GM18519 (cell line): ENCODE data around the gene MRFAP1.
"Not testable (repeated sequence)": the region's sequence is repeated elsewhere in the genome, so short reads cannot be mapped to it uniquely, and the experiment has no call there.

Experiments
- ATAC-seq: cut with Tn5 transposase; IDR thresholded peaks from one replicate; pipeline ENCODE4 v1.9.1; 2021; ENCODE audit warnings: mild to moderate bottlenecking, moderate library complexity; ENCODE audit not compliant: unreplicated experiment, low FRiP score

The MRFAP1 gene

DNA sequence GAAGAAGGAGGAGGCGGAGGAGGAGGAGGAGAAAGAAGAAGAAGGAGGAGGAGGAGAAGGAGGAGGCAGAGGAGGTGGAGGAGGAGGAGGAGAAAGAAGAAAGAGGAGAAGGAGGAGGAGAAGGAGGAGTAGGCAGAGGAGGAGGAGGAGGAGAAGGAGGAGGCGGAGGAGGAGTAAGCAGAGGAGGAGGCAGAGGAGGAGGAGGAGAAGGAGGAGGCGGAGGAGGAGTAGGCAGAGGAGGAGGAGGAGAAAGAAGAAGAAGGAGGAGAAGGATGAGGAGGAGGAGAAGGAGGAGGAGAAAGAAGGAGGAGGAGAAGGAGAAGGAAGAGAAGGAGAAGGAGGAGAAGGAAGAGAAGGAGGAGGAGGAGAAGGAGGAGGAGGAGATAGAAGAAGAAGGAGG lies 19.9 kb downstream of the MRFAP1 start:
- no peak for ATAC-seq

DNA sequence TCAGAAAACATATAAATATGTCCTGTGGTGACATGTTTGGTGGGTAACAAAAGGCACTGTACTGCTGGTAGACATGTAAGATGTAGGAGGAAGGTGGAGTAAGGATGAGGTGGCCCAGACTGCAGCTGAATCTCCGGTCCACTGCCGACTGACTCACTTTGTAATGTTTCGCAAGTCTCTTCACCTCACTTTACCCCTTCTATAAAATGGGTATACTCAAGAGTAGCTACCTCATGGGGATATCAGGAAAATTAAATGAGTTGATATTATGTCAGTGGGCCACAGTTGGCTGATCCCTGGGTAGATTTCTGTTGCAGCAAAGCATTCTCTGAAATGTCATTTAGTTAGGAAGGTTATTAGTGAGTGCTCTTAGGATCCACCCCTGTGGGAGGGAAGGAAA lies 22.1 kb downstream of the MRFAP1 start:
- no peak for ATAC-seq

DNA sequence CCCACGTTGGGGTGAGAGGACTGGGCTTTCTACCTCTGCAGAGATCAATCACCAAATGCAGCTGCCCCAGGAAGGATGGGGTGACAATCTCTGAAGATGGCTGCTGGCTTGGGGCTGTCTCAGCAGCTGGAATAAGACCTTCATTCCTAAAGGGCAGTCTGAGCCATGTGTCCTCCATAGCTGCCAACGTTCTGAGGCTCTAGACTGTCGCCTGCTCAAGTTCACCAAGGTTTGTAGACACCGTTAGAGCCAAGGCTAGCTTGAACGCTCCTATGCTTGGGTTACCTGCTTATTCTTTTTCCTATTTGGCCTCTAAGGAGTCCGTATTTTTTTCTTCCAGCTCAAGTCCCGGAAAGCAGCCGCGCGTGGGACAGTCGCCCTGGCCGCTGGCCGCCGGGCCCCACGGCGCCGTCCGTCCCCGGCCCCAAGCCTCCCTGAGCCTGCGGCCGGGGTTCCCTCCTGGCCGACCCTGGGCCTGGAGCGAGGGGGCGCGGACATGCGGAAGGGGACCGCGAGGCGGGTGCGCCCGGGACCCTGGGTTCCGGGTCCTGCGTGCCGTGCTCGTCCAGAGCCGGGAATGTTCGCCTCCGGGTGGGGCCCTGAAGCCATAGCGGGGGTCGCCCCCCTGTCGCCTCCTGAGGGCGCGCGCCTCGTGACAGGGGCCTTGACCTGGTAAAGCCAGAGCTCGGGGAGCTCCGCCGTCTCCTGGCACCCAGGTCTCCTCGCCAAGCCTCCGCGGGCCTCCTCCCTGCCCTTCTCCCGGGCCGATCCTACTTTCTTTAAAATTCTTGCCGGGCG lies 23.3 kb downstream of the MRFAP1 start:
- no peak for ATAC-seq

DNA sequence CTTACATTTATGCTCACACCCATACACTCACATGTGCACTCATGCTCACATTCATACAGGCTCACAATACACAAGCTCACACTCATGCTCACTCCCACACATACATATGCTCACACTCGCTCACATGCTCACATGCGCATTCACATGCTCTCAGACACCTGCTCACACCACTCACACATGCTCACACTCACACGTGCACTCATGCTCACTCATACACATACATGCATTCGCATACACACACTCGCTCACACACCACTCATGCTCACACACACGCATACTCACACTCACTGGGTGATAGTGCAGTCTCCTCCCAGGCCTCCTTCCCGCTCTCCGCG lies 24.8 kb downstream of the MRFAP1 start:
- no peak for ATAC-seq

DNA sequence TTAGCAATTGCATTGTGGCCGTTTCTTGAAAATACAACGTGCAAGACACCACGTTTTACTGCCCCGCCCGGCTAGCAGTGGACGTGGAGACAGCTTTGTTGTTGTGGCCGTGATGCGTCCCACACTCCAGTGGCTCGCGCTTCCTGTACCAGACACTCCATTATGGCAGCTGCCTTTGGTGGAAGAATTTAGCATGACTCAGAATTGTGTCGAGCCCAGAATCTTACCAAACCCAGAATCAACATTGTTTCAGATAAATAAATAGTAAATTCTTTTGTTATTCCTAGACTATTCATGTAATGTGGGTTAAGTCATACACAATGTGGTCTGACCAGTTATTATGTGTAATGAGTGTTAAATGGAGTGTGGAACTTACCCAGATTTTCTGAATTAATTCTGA lies 27.9 kb downstream of the MRFAP1 start:
- no peak for ATAC-seq

DNA sequence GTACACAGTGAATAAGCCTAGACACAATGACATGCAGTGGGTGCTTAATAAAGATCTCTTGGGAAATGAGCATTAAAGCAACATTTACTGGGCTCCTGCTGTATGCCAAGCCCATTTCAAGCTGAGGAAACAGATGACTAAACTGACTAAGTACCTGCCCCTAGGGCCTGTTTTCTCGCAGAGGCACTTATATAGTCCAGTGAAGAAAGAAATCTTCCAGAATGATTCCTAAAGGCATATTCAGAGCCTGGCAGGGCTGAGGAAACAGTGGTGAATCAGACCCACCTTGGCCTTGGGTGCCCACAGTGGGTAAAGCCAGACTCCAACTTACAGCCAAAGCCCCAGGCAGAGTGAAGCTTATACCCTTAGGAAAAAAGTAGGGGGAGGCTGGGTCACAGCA lies 31.2 kb downstream of the MRFAP1 start:
- ATAC-seq: no peak

DNA sequence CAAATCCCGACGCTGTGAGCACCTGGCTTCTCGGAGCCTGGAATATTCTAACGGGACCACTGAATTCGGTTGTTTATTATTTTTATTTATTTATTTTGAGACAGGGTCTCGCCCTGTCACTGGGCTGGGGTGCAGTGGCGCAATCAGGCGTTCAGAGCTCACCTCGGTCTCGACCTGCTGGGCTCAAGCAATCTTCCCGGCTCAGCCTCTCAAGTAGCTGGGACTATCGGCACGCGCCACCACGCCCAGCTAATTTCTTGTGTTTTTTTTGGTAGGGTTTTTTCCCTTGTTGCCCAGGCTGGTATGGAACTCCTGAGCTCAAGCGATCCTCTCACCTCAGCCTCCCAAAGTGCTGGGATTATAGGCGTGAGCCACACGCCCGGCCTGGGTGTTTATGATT lies 31.6 kb downstream of the MRFAP1 start:
- no peak for ATAC-seq

DNA sequence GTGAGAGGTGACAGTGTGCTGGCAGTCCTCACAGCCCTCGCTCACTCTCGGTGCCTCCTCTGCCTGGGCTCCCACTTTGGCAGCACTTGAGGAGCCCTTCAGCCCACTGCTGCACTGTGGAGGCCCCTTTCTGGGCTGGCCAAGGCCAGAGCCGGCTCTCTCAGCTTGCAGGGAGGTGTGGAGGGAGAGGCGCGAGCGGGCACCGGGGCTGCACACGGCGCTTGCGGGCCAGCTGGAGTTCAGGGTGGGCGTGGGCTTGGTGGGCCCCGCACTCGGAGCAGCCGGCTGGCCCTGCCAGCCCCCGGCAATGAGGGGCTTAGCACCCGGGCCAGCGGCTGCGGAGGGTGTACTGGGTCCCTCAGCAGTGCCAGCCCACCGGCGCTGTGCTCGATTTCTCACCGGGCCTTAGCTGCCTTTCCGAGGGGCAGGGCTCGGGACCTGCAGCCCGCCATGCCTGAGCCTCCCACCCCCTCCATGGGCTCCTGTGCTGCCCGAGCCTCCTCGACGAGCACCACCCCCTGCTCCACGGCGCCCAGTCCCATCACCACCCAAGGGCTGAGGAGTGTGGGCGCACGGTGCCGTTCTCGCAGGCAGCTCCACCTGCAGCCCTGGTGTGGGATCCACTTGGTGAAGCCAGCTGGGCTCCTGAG lies 32.2 kb downstream of the MRFAP1 start:
- ATAC-seq: not testable (repeated sequence)

DNA sequence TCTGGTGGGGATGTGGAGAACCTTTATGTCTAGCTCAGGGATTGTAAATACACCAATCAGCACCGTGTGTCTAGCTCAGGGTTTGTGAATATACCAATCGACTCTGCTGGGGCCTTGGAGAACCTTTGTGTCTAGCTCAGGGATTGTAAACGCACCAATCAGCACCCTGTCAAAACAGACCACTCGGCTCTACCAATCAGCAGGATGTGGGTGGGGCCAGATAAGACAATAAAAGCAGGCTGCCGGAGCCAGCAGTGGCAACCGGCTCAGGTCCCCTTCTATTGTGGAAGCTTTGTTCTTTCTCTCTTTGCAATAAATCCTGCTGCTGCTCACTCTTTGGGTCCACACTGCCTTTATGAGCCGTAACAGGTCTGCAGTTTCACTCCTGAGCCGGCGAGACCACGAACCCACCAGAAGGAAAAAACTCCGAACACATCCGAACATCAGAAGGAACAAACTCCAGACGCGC lies 32.7 kb downstream of the MRFAP1 start:
- not testable (repeated sequence) for ATAC-seq

DNA sequence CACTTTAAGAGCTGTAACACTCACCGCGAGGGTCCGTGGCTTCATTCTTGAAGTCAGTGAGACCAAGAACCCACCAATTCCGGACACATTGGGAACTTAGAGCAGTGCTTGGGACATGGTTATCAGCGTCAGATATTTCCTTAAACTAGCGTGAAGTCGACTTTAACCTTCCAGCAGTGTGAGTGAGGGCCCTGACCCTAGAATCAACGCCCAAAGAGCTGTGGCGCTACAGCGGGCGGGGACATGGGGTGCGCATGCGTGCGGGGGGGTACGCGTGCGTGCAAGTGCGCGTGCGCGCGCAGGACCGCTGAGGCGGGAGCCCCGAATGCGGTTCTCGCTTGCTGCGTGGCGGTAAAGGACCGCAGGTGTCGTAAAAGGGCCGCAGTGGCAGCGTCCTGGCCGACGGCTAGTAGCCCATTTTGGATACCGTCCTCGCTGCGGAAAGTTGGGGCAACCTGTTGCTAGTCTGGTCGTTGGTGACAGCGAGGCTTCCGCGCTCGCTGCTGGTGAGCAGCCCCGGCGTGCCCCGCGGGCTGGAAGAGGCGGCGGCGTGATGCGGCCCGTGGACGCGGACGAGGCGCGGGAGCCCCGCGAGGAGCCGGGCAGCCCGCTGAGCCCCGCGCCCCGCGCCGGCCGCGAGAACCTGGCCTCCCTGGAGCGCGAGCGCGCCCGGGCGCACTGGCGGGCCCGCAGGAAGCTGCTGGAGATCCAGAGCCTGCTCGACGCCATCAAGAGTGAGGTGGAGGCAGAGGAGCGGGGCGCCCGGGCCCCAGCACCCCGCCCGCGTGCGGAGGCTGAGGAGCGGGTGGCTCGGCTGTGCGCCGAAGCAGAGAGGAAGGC lies 33.4 kb downstream of the MRFAP1 start:
- peak; percentile 48 for ATAC-seq

DNA sequence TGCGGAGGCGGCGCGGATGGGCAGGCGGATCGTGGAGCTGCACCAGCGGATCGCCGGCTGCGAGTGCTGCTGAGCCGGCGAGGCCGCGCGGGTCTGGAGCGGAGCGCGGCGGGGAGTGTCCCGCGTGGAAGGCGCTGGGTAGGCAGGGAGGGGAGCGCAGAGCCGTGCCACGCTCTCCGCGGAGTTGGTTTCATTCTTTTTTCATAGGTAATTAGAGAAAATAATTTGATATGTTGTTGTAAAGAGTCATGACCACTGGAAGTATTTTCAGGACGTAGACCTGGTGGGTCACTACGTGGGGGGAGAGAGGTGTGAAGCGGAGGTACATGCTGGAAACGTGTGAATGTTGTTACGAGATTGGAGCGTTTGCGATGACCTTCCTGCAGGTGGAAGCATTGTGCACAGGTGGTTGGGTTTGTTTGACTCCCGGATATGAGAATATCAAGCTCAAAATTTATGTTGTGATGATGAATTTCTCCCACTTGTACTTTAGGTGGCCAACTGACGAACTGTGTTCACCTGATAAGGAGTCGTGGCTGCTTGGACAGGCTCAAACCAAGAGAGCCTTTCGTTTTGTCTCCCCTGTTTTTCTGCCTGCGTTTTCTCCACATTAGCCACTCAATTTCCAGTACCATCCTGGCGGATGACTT lies 34.1 kb downstream of the MRFAP1 start:
- peak; percentile 32 for ATAC-seq

DNA sequence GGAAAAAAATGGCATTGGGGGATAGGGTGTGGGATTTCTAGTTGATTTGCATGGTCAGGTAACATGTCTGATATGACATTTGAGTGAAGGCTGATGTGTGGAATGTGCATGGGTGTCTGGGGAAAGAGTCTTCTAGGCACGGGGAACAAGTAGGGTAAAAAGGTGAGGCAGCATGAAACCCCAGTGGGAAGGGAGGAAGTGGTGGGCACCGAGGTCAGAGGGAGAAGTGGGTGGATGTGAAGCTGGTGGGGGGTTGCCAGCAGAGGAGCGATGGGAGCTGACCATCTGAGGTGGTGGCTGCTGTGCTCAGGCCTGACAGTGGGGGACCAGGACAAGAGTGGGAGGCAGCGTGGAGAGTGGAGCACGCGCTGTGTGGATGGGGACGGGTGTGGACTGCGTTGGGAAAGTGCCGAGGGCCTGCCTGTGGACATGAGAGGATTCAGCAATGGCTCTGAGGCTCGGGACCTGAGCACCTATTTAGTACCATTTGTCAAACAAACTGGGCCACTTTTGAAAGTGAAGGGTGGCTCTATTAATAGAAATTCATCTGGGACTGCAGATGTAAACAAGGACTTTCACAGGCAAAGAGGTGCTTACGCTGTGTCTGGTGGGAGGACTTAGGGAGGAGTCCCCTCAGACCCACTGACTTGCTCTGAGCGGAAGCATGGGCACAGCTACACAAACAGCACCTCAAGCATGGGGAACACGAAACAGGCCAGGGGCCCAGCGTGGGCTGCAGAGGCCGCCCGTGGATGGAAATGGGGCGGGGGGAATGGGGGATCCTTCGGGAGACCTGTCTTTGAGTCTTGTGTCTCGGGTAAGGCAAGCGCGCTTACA lies 36.5 kb downstream of the MRFAP1 start:
- ATAC-seq: no peak

DNA sequence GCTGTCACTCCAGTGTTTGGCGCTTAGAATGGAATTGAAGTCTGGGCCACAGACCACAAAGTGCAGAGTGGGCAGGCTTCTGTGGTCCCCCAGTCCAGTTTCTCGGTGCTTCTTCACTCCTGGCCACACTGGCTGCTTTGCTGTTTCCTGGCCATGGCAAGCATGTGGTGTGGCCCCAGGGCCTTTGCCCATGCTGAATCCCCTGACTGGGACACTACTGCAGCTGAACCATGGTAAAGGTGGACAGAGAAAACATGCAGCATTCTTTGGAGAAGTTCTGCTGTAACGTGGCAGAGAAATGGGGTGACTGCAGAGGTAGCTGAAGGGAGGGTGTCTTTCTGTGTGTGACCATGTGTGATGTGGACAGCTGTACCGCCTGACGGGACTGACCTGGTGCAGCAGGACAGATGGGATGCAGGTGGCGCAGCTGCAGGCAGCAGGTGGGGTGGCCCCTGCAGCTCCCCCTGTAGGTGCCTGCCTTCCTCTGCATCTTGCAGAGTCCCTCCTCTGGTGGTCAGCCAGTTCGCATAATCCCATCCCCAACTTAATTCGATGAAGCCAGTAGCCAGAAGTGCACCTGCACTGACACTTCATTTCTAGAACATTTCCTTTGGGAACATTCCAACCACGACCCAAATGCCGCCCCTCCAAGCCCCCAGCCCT lies 40.0 kb downstream of the MRFAP1 start:
- no peak for ATAC-seq

DNA sequence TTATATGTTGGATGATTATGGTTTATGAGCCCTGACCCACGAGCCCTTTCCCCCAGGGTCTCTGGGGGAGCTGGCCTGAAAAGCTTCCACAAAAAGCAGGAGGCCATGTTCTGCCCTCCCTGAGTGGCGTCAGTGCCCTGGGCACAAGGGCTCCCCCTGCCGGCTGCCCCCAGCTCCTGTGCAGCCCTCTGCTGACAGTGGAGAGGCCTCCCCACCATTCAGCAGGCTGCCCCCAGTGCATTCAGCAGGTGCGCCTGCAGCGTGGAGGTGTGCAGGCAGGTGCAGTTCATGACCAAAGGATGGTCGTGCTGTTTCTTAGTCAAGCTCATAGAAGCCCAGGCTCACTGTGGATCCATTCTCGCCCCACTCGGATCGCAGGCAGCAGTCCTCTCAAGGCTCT lies 40.7 kb downstream of the MRFAP1 start:
- ATAC-seq: no peak

DNA sequence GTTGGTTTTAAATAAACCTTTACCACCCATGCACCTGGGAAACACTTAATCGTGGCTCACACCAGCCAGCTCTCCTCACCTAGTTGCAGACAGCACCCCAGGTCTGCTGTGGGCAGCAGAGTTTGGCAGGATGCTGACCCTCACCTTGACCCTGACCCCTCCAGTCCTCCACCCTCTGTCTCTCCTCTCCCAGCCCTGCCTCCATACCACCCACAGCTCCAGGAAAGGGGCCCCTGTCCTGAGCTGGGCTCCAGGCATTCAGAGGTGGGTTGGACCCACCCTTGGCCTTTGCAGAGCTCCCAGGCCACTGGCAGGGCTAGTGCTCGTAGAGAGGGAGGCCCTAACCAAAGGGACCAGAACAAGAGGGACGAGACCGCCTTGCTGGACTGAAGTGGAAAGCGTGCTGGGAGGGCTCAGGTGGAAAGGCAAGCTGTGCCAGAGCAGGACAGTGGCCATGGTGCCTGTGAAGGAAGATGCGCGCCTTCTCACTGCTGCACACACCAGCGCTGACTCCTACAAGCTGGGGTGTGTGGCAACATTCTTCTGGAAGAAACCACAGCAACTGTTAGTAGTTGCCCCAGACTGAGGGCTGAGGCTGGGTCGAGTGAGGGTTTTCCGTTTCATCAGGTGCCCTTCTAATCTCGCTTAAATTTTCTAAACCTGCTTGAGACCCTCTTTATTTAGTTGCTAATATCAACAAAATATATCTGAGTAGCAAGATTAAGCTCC lies 42.5 kb downstream of the MRFAP1 start:
- ATAC-seq: no peak

DNA sequence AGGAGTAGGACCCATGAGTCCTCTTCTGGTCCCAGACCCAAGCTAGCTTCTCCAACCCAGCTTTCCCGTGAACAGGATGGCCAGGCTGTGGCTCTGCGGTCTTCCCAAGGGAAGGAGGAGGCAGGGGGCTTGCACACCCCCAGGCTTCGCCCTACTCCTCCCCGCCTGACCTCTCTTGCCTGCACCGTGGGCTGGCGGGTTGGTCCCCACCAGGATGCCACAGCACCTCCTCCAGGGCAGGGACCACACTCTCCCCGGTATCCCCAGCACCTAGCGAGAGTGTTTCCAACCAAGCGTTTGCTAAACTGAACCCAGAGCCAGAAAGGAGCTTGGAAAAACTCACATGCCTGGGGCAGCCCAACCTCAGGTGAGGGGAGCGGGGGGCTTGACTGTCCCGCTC lies 44.2 kb downstream of the MRFAP1 start:
- ATAC-seq: no peak

DNA sequence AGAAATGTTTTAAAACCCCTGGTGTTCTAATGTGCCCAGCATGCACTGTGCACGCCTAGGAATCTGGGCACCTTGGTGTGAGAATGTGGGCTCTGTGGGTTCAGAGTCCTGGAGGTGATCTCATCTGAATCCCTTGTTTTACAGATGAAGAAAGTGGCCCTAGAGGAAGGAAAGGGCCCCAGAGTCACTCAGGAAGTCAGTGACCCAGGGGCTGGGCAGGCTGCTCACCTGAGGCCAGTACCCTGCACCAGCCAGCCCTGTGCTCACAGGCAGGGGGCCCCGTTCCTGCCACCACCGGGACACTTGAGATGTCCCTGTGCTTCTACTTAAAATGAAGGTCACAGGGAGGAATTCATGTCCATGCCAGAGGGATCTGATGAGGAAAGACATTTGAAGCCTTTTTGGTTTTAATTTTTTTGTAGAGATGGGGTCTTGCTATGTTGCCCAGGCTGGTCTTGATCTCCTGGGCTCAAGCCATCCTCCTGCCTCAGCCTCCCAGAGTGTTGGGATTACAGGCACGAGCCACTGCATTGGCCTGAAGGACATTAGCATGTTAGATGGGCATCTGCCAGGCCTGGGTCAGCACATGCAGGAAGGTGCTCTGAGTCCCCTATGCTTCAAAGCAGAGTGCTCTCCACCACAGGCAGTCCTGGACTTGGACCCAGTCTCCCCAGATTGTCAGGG lies 45.8 kb downstream of the MRFAP1 start:
- ATAC-seq: no peak
